GM12872 (cell line): ENCODE results near the gene TRMT1.
A peak's percentile ranks its signal among the peaks of the same experiment; 100 is the strongest.

Experiments
- TF ChIP-seq, protein P1 (sequence below): IDR thresholded peaks from 3 replicates; pipeline ENCODE4 v1.5.1; 2011; ENCODE audit warnings: low read depth, mild to moderate bottlenecking, low read length, moderate library complexity; ENCODE audit not compliant: insufficient read depth

The TRMT1 gene

GRCh38 chr19:13117176-13117771 lies 734 bp upstream of the TRMT1 start:
- TF ChIP-seq, protein P1, sequence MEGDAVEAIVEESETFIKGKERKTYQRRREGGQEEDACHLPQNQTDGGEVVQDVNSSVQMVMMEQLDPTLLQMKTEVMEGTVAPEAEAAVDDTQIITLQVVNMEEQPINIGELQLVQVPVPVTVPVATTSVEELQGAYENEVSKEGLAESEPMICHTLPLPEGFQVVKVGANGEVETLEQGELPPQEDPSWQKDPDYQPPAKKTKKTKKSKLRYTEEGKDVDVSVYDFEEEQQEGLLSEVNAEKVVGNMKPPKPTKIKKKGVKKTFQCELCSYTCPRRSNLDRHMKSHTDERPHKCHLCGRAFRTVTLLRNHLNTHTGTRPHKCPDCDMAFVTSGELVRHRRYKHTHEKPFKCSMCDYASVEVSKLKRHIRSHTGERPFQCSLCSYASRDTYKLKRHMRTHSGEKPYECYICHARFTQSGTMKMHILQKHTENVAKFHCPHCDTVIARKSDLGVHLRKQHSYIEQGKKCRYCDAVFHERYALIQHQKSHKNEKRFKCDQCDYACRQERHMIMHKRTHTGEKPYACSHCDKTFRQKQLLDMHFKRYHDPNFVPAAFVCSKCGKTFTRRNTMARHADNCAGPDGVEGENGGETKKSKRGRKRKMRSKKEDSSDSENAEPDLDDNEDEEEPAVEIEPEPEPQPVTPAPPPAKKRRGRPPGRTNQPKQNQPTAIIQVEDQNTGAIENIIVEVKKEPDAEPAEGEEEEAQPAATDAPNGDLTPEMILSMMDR = no peak

- TF ChIP-seq, protein P1 = no peak
Observed at GRCh38 chr19:13115936-13116281, 631 bp downstream of the TRMT1 start.

- TF ChIP-seq, protein P1 = no peak
Observed at GRCh38 chr19:13112555-13112954, 4.0 kb downstream of the TRMT1 start.

DNA sequence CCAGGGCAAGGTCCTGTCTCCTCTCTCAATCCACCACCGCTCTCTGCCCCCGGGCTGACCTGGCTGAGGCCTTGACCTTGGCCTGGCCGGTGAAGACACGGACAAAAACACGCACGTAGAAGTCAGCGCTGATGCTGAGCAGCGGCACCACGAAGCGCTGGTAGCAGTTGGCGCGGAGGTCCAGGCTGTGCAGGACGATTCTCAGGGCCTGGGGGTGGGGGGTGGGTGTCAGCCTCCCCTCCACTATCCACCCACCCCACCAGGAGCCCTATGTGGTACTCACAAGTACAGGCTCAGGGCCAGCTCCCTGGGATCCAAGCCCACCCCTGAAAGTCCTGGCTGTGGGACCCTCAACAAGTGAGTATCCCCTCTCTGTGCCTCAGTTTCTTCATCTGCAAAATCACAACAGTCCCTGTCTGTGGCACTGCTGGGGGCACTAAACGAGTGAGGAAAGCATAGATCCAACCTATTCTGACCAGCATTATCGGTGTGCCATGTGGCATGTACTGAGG lies 6.4 kb downstream of the TRMT1 start:
- TF ChIP-seq, protein P1 = no peak

- TF ChIP-seq, protein P1 = no peak
Observed at GRCh38 chr19:13109361-13110098, 7.0 kb downstream of the TRMT1 start.

- TF ChIP-seq, protein P1 = no peak
Observed at GRCh38 chr19:13104848-13105711, 11.5 kb downstream of the TRMT1 start.

GRCh38 chr19:13104360-13104847 lies 12.1 kb downstream of the TRMT1 start:
- TF ChIP-seq, protein P1 = peak; percentile 98
